ENCODE data around the gene EDN3. TPM values are rescaled to one million over a fixed set of nuclear protein-coding genes. Genes with fewer than 3 reads are reported as not detected.

Gene EDN3
- total and polyA plus RNA-seq, 2 donors (not counting 3 experiments of a cell fraction or from before 2014, with no cell fraction given) = not detected

- intact Hi-C loops (cut with micrococcal nuclease) (no loop called here), dilution Hi-C loops (cut with MboI; ENCODE audit: extremely low pct_ligation_motif_present, low sequenced_read_pairs) (no loop called here)
- Histone ChIP-seq H3K27me3 (ENCODE audit: control insufficient read depth in 2 of 2, insufficient read depth in 2 of 2, low read length in 2 of 2) (no peaks in the 10 kb centered on the region), H3K27ac (ENCODE audit: insufficient read depth, low read depth, low read length) (no peak overlapping the region), H3K36me3 (ENCODE audit: control insufficient read depth in 2 of 2, extremely low read depth in 1 of 2, insufficient read depth in 2 of 2, low read length in 2 of 2) (no peaks in the 10 kb centered on the region), H3K9me1 (replicated peaks; ENCODE audit: control insufficient read depth, extremely low read depth, insufficient read depth, low read length) (no peaks in the 10 kb centered on the region), H3K4me2 (ENCODE audit: insufficient read depth, low read length) (no peak overlapping the region), H2AFZ (ENCODE audit: low read depth, low read length) (no peak overlapping the region), H4K20me1 (replicated peaks; ENCODE audit: control insufficient read depth, extremely low read depth, insufficient read depth, low read length) (no peaks in the 10 kb centered on the region), H3K9me3 (replicated peaks; ENCODE audit: control insufficient read depth, insufficient read depth, low read length) (no peaks in the 10 kb centered on the region), H3K4me1 (ENCODE audit: control insufficient read depth, extremely low read depth, insufficient read depth, low read length) (no peaks in the 10 kb centered on the region), H3K4me3 (replicated peaks in 1 of 3; ENCODE audit: insufficient read depth in 1 of 3, low read depth in 1 of 3, low read length in 3 of 3) (no peak overlapping the region), H3K79me2 (ENCODE audit: control insufficient read depth, insufficient read depth, low read length) (no peaks in the 10 kb centered on the region), H3K9ac (replicated peaks; ENCODE audit: extremely low read depth, insufficient read depth, low read length) (no peak overlapping the region)
- DNase-seq (ENCODE audit: low read depth, low spot score) = no peak
- FAIRE-seq = no peak
- BruUV-seq (replicated peaks) = no TSS peak
- TF ChIP-seq FOS (IDR thresholded peaks at IDR 0.05; ENCODE audit: borderline replicate concordance, insufficient read depth, low read length) (no peak), JUN (IDR thresholded peaks at IDR 0.05; ENCODE audit: borderline replicate concordance, insufficient read depth, insufficient read length, low read depth) (no peak), MAX (IDR thresholded peaks at IDR 0.05; ENCODE audit: insufficient read depth, insufficient read length) (no peak), EZH2 (IDR thresholded peaks at IDR 0.05; ENCODE audit: borderline replicate concordance, low read depth, low read length, severe bottlenecking) (no peak), MYC (IDR thresholded peaks at IDR 0.05; ENCODE audit: low read depth, low read length) (no peak), POLR2A (IDR thresholded peaks at IDR 0.05; ENCODE audit: low read depth, low read length) (no peak), POLR2AphosphoS5 (IDR thresholded peaks at IDR 0.05; ENCODE audit: insufficient read depth, low read depth, low read length) (no peak), GATA2 (IDR thresholded peaks at IDR 0.05; ENCODE audit: insufficient read depth, insufficient read length, low read depth, low read length) (no peak), CTCF (IDR thresholded peaks at IDR 0.05; ENCODE audit: extremely low read depth in 1 of 2, insufficient read depth in 1 of 2, low read depth in 1 of 2, low read length in 2 of 2) (no peak)
- CTCF ChIA-PET = no interaction called here
- POLR2A ChIA-PET = no interaction called here
Measured at GRCh38 chr20:59352990-59353389, 52.6 kb downstream of the EDN3 start.

Data from endothelial cell of umbilical vein (primary cell).